ENCODE data around the gene RCBTB1. TPM values are rescaled to one million over a fixed set of nuclear protein-coding genes. Genes with fewer than 3 reads are reported as not detected.

RCBTB1 gene
- total and polyA plus RNA-seq, 2 donors from 2014 or later: 14.8 to 18.9 TPM

DNA sequence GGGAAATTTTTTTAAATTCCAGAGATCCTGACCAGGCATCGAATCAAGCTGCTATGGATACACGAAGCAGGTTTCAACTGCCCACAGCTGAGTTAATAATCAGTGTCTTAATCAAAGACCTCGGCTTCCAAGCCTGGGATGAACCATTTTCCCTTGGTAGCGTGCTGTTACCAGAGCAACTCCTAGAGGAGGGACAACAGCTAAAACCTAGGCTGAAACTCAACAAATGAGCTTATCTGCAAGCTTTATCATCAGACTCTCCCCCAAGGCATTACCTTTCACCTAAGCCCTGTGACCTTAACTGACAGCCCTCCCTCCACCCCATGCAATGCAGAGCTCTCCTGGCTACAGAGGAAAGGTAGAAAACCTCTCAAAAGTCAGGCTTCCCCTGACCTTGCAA is 39.7 kb downstream of the RCBTB1 start:
- no peaks in the 10 kb centered on the region for H3K9me3 ChIP-seq (ENCODE audit: control insufficient read depth in 2 of 3, insufficient read depth in 1 of 3, low read length in 3 of 3)
- no peaks in the 10 kb centered on the region for H3K4me1 ChIP-seq (ENCODE audit: control insufficient read depth in 2 of 3, insufficient read depth in 2 of 3, low read depth in 1 of 3, low read length in 3 of 3)
- DNase-seq: no peak
- peaks cover 0 to 11% (median 10%) of the 10 kb centered on the region in 3 donors for H3K36me3 ChIP-seq (ENCODE audit: control insufficient read depth in 2 of 3, insufficient read depth in 3 of 3, low read length in 3 of 3)
- no peak for FAIRE-seq
- no peak overlapping the region for H3K9ac ChIP-seq (ENCODE audit: low read length in 3 of 3)
- H3K4me3 ChIP-seq (ENCODE audit: low read length in 3 of 3): no peak overlapping the region
- intact Hi-C loops (cut with DNase I): no loop called here
- H3K27me3 ChIP-seq (ENCODE audit: control insufficient read depth, insufficient read depth, low read length): no peaks in the 10 kb centered on the region
- TF ChIP-seq, protein P1, sequence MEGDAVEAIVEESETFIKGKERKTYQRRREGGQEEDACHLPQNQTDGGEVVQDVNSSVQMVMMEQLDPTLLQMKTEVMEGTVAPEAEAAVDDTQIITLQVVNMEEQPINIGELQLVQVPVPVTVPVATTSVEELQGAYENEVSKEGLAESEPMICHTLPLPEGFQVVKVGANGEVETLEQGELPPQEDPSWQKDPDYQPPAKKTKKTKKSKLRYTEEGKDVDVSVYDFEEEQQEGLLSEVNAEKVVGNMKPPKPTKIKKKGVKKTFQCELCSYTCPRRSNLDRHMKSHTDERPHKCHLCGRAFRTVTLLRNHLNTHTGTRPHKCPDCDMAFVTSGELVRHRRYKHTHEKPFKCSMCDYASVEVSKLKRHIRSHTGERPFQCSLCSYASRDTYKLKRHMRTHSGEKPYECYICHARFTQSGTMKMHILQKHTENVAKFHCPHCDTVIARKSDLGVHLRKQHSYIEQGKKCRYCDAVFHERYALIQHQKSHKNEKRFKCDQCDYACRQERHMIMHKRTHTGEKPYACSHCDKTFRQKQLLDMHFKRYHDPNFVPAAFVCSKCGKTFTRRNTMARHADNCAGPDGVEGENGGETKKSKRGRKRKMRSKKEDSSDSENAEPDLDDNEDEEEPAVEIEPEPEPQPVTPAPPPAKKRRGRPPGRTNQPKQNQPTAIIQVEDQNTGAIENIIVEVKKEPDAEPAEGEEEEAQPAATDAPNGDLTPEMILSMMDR (IDR thresholded peaks at IDR 0.05; ENCODE audit: borderline replicate concordance, extremely low read depth, insufficient read depth): no peak
- no peak overlapping the region for H3K27ac ChIP-seq (ENCODE audit: low read depth in 2 of 2, low read length in 2 of 2)

DNA sequence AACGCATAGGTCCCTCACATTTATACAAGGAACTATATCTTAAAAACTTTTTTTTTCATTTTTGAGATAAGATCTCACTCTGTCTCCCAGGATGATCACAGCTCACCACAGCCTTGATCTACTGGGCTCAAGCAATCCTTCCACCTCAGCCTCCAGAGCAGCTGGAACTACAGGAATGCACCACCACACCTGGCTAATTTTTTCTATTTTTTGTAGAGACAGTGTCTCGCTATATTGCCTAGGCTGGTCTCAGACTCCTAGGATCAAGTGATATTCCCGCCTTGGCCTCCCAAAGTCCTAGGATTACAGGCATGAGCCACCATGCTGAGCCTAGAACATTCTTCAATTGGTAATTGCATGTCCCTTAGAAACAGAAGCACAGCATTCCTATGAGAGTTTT is 41.7 kb downstream of the RCBTB1 start:
- intact Hi-C loops (cut with DNase I): no loop called here

DNA sequence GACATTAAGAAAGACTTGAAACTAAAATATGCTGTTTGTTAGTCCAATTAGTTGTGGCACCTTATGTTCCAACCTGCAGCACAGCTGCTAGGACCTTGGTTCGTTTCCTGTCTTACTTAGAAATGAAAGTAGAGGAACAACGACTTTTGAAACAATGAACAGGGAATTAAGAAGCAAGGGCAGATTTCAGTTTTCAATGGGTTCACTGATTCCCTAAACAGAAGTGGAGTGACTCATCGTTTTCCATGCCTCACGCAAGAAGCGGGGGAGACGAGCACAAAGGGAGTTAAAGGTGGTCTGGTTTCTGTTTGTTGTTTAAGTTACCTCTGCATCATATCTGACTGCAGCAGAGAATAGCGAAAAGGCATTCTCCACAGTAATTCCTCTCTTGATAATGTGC is 44.8 kb downstream of the RCBTB1 start:
- intact Hi-C loops (cut with DNase I): no loop called here
- H3K4me3 ChIP-seq (ENCODE audit: low read length in 3 of 3): peak overlapping the region in 1 of 3 donors; percentile 30
- DNase-seq: peak in 1 of 5 donors; percentile 23
- no peaks in the 10 kb centered on the region for H3K4me1 ChIP-seq (ENCODE audit: control insufficient read depth in 2 of 3, insufficient read depth in 2 of 3, low read depth in 1 of 3, low read length in 3 of 3)
- H3K36me3 ChIP-seq (ENCODE audit: control insufficient read depth in 2 of 3, insufficient read depth in 3 of 3, low read length in 3 of 3): peaks cover 0 to 10% (median 8%) of the 10 kb centered on the region in 3 donors
- H3K27me3 ChIP-seq (ENCODE audit: control insufficient read depth, insufficient read depth, low read length): no peaks in the 10 kb centered on the region
- no peak for FAIRE-seq
- H3K9ac ChIP-seq (ENCODE audit: low read length in 3 of 3): no peak overlapping the region
- H3K27ac ChIP-seq (ENCODE audit: low read depth in 2 of 2, low read length in 2 of 2): no peak overlapping the region
- no peaks in the 10 kb centered on the region for H3K9me3 ChIP-seq (ENCODE audit: control insufficient read depth in 2 of 3, insufficient read depth in 1 of 3, low read length in 3 of 3)
- TF ChIP-seq, protein P1 (IDR thresholded peaks at IDR 0.05; ENCODE audit: borderline replicate concordance, extremely low read depth, insufficient read depth): no peak

More for the DNA sequence above, 41.7 kb downstream of the RCBTB1 start:
- Histone ChIP-seq H3K27ac (ENCODE audit: low read depth in 2 of 2, low read length in 2 of 2) (no peak overlapping the region), H3K4me3 (ENCODE audit: low read length in 3 of 3) (no peak overlapping the region), H3K9ac (ENCODE audit: low read length in 3 of 3) (no peak overlapping the region), H3K4me1 (ENCODE audit: control insufficient read depth in 2 of 3, insufficient read depth in 2 of 3, low read depth in 1 of 3, low read length in 3 of 3) (no peaks in the 10 kb centered on the region), H3K27me3 (ENCODE audit: control insufficient read depth, insufficient read depth, low read length) (no peaks in the 10 kb centered on the region), H3K9me3 (ENCODE audit: control insufficient read depth in 2 of 3, insufficient read depth in 1 of 3, low read length in 3 of 3) (no peaks in the 10 kb centered on the region), H3K36me3 (ENCODE audit: control insufficient read depth in 2 of 3, insufficient read depth in 3 of 3, low read length in 3 of 3) (peaks cover 0 to 12% (median 8%) of the 10 kb centered on the region in 3 donors)
- no peak for DNase-seq
- TF ChIP-seq, protein P1 (IDR thresholded peaks at IDR 0.05; ENCODE audit: borderline replicate concordance, extremely low read depth, insufficient read depth): no peak
- no peak for FAIRE-seq

DNA sequence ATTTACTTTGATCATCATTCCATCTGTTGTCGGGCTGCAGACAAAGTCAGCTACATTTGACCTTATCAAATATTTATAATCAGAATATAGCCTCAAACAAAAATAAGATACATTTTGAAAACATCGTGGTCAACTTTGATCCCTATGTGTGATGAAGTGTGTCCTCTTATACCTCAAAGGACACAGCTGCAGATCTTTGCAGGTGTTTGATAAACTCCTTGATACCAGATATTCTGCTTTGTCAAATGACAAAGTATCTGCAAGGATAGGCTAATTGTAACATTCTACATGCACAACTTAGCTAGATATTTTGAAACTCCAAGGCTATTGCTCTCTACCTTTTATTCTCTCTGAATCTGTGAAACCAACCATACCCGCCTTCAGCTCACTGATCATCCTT is 45.6 kb downstream of the RCBTB1 start:
- FAIRE-seq: no peak
- H3K4me1 ChIP-seq (ENCODE audit: control insufficient read depth in 2 of 3, insufficient read depth in 2 of 3, low read depth in 1 of 3, low read length in 3 of 3): no peaks in the 10 kb centered on the region
- H3K36me3 ChIP-seq (ENCODE audit: control insufficient read depth in 2 of 3, insufficient read depth in 3 of 3, low read length in 3 of 3): peaks cover 0 to 10% (median 8%) of the 10 kb centered on the region in 3 donors
- no peak for DNase-seq
- intact Hi-C loops (cut with DNase I): no loop called here
- H3K4me3 ChIP-seq (ENCODE audit: low read length in 3 of 3): no peak overlapping the region
- no peaks in the 10 kb centered on the region for H3K27me3 ChIP-seq (ENCODE audit: control insufficient read depth, insufficient read depth, low read length)
- no peak overlapping the region for H3K9ac ChIP-seq (ENCODE audit: low read length in 3 of 3)
- H3K9me3 ChIP-seq (ENCODE audit: control insufficient read depth in 2 of 3, insufficient read depth in 1 of 3, low read length in 3 of 3): no peaks in the 10 kb centered on the region
- TF ChIP-seq, protein P1 (IDR thresholded peaks at IDR 0.05; ENCODE audit: borderline replicate concordance, extremely low read depth, insufficient read depth): no peak
- no peak overlapping the region for H3K27ac ChIP-seq (ENCODE audit: low read depth in 2 of 2, low read length in 2 of 2)

All from kidney (tissue), 14 donors.